Measurements from ENCODE around the gene PSMA6. TPM values are rescaled to one million over a fixed set of nuclear protein-coding genes. Genes with fewer than 3 reads are reported as not detected.

The PSMA6 gene
- total and polyA plus RNA-seq, 4 donors, result 91.6 to 174 (median 103) TPM

Other genes starting within 250 kb of the PSMA6 start
- gene FAM177A1, start 246.1 kb upstream of the PSMA6 start, total RNA-seq, result 10 to 100 TPM; 70.7 to 94.0 TPM
- gene FAM177A1, start 246.1 kb upstream of the PSMA6 start, polyA plus RNA-seq, result 10 to 100 TPM; 72.4 to 96.4 TPM
- gene PPP2R3C, start 170.4 kb upstream of the PSMA6 start, total RNA-seq, result 10 to 100 TPM; 33.1 to 36.6 TPM
- 10 to 100 TPM; 47.2 to 63.2 TPM for gene PPP2R3C, start 170.4 kb upstream of the PSMA6 start, polyA plus RNA-seq
- gene PRORP, start 169.8 kb upstream of the PSMA6 start, total RNA-seq, result 10 to 100 TPM; 20.0 to 20.4 TPM
- gene PRORP, start 169.8 kb upstream of the PSMA6 start, polyA plus RNA-seq, result 10 to 100 TPM; 11.0 to 11.5 TPM
- 100 to 1,000 TPM; 126 to 186 TPM for gene NFKBIA, start 112.4 kb downstream of the PSMA6 start, total RNA-seq
- gene NFKBIA, start 112.4 kb downstream of the PSMA6 start, polyA plus RNA-seq, result 10 to 100 TPM; 83.0 to 97.1 TPM
- gene INSM2, start 241.8 kb downstream of the PSMA6 start, total RNA-seq, result not detected
- gene INSM2, start 241.8 kb downstream of the PSMA6 start, polyA plus RNA-seq, result not detected

Data from aorta (tissue), 4 donors.